ENCODE data around the gene UCK1.
"Not testable (repeated sequence)": the region's sequence is repeated elsewhere in the genome, so short reads cannot be mapped to it uniquely, and the experiment has no call there.

The UCK1 gene

DNA sequence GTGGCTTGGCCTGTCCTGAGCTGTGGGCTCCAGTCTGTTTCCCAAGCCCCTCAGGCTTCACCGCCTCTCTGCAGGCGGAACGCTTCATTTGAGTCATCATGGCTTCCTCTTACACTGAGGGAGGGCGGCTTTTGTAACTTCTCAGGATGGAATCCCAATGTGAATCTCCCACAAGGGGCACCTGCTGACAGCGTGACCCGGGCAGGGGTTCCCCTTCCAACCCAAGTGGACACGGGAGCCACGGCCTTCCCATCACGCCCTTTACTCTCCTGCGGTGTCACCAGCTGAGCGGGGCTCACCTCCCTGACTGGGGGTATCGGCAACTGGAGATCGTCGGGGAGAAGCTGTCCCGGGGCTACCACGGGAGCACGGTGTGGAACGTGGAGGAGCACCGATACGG is 12.5 kb downstream of the UCK1 start:
- no peak overlapping the region for H3K27ac ChIP-seq (ENCODE audit: low read depth, low read length)
- H3K4me1 ChIP-seq (ENCODE audit: control insufficient read depth, insufficient read depth, low read length) = no peaks in the 10 kb centered on the region
- H3K4me3 ChIP-seq (ENCODE audit: low read depth, low read length) = no peak overlapping the region
- H3K27me3 ChIP-seq (ENCODE audit: control insufficient read depth, insufficient read depth, low read length) = no peaks in the 10 kb centered on the region
- H3K9ac ChIP-seq (ENCODE audit: low read length) = no peak overlapping the region
- H3K36me3 ChIP-seq (ENCODE audit: control insufficient read depth, insufficient read depth, low read length) = peaks cover 98% of the 10 kb centered on the region
- H3K9me3 ChIP-seq (ENCODE audit: control insufficient read depth, insufficient read depth, low read depth, low read length) = no peaks in the 10 kb centered on the region; the same call in none of the 2 replicates

DNA sequence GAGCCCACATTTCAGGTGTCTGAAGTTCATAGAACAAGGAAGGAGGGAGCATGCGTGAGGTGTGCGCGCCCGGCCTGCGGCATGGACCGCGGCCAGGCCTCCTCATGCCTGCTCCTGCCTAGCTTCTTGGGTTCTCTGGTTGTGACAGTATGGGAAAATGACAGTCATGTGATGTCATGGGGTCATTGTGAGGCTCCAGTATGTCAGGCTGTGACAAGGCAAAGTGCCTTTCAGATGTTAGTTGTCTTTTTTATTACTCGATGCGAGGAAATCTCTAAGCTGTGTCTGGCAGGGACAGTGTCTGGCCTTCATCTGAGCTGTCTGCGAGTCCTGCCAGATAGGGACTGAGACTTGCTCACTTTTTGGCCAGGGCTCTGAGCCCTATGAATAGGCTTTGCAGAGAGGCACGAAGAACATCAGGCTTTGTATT is 13.3 kb downstream of the UCK1 start:
- Histone ChIP-seq H3K27me3 (ENCODE audit: control insufficient read depth, insufficient read depth, low read length) (no peaks in the 10 kb centered on the region), H3K36me3 (ENCODE audit: control insufficient read depth, insufficient read depth, low read length) (peaks cover 98% of the 10 kb centered on the region)

DNA sequence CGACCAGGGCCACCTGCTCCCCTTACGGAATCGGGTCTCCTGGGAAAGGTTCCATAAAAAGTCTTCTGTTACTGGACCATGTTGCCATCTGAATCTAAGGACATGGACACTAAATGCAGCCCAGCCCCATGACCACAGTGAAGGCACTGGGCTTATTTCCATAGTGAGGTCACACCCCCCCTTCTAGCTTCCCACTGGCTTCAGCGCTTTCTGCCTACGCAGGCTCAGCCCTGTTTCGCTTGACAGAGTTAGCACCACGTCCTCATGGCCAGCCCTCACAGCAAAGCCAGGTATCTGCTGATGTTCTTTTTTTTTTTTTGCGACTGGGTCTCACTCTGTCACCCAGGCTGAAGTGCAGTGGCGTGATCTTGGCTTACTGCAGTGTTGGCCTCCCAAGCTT is 14.1 kb downstream of the UCK1 start:
- no peaks in the 10 kb centered on the region for H3K4me1 ChIP-seq (ENCODE audit: control insufficient read depth, insufficient read depth, low read length)
- no peak overlapping the region for H3K9ac ChIP-seq (ENCODE audit: low read length)
- peaks cover 97% of the 10 kb centered on the region for H3K36me3 ChIP-seq (ENCODE audit: control insufficient read depth, insufficient read depth, low read length)
- no peak overlapping the region for H3K4me3 ChIP-seq (ENCODE audit: low read depth, low read length)
- no peak overlapping the region for H3K27ac ChIP-seq (ENCODE audit: low read depth, low read length)
- no peaks in the 10 kb centered on the region; the same call in none of the 2 replicates for H3K9me3 ChIP-seq (ENCODE audit: control insufficient read depth, insufficient read depth, low read depth, low read length)
- H3K27me3 ChIP-seq (ENCODE audit: control insufficient read depth, insufficient read depth, low read length) = no peaks in the 10 kb centered on the region

More for the DNA sequence above, 13.3 kb downstream of the UCK1 start:
- Histone ChIP-seq H3K4me3 (ENCODE audit: low read depth, low read length) (no peak overlapping the region), H3K9ac (ENCODE audit: low read length) (no peak overlapping the region), H3K9me3 (ENCODE audit: control insufficient read depth, insufficient read depth, low read depth, low read length) (no peaks in the 10 kb centered on the region; the same call in none of the 2 replicates), H3K27ac (ENCODE audit: low read depth, low read length) (no peak overlapping the region), H3K4me1 (ENCODE audit: control insufficient read depth, insufficient read depth, low read length) (no peaks in the 10 kb centered on the region)

DNA sequence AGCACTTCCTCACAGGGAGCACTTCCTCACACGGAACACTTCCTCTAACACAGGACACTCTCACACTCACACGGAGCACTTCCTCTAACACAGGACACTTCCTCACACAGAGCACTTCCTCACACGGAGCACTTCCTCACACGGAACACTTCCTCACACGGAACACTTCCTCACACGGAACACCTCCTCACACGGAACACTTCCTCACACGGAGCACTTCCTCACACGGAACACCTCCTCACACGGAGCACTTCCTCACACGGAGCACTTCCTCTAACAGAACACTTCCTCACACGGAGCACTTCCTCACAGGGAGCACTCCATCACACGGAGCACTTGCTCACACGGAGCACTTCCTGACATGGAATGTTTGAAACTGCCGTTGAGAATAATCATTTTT is 15.0 kb downstream of the UCK1 start:
- peaks cover 97% of the 10 kb centered on the region for H3K36me3 ChIP-seq (ENCODE audit: control insufficient read depth, insufficient read depth, low read length)
- H3K4me1 ChIP-seq (ENCODE audit: control insufficient read depth, insufficient read depth, low read length) = no peaks in the 10 kb centered on the region
- H3K9me3 ChIP-seq (ENCODE audit: control insufficient read depth, insufficient read depth, low read depth, low read length) = no peaks in the 10 kb centered on the region; the same call in none of the 2 replicates
- no peak overlapping the region for H3K27ac ChIP-seq (ENCODE audit: low read depth, low read length)
- H3K9ac ChIP-seq (ENCODE audit: low read length) = no peak overlapping the region
- no peaks in the 10 kb centered on the region for H3K27me3 ChIP-seq (ENCODE audit: control insufficient read depth, insufficient read depth, low read length)
- H3K4me3 ChIP-seq (ENCODE audit: low read depth, low read length) = no peak overlapping the region

DNA sequence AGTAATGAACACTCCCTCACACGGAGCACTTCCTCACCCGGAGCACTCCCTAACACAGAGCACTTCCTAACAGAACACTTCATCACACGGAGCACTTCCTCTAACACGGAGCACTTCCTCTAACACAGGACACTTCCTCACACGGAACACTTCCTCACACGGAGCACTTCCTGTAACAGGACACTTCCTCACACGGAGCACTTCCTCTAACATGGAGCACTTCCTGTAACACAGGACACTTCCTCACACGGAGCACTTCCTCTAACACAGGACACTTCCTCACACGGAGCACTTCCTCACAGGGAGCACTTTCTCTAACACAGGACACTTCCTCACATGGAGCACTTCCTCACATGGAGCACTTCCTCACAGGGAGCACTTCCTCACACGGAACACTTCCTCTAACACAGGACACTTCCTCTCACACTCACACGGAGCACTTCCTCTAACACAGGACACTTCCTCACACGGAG is 15.5 kb downstream of the UCK1 start:
- not testable (repeated sequence) for H3K9me3 ChIP-seq (ENCODE audit: control insufficient read depth, insufficient read depth, low read depth, low read length); H3K9ac ChIP-seq (ENCODE audit: low read length); H3K4me3 ChIP-seq (ENCODE audit: low read depth, low read length); H3K27me3 ChIP-seq (ENCODE audit: control insufficient read depth, insufficient read depth, low read length); H3K4me1 ChIP-seq (ENCODE audit: control insufficient read depth, insufficient read depth, low read length); H3K27ac ChIP-seq (ENCODE audit: low read depth, low read length)
- peaks cover 97% of the 10 kb centered on the region for H3K36me3 ChIP-seq (ENCODE audit: control insufficient read depth, insufficient read depth, low read length)

DNA sequence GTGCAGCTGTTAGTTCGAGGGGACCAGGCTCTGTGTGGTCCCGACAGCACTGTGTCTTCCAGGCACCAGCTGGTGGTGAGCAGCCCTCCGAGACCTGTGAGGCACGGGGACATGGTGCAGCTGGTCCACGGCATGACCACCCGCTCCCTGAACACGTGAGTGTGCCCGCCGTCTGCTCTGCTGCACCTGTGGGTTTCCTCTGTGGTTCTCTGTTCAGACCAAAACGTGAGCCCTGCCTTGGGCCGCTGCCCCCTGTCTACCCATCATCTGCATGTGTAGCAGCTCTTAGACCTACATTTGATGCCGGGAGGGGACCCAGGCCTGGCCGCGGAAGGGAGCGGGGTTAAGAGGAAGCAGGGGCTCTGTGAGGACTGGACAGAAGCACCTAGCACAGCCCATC is 17.9 kb downstream of the UCK1 start:
- H3K27ac ChIP-seq (ENCODE audit: low read depth, low read length) = no peak overlapping the region
- H3K27me3 ChIP-seq (ENCODE audit: control insufficient read depth, insufficient read depth, low read length) = no peaks in the 10 kb centered on the region
- H3K4me3 ChIP-seq (ENCODE audit: low read depth, low read length) = no peak overlapping the region

DNA sequence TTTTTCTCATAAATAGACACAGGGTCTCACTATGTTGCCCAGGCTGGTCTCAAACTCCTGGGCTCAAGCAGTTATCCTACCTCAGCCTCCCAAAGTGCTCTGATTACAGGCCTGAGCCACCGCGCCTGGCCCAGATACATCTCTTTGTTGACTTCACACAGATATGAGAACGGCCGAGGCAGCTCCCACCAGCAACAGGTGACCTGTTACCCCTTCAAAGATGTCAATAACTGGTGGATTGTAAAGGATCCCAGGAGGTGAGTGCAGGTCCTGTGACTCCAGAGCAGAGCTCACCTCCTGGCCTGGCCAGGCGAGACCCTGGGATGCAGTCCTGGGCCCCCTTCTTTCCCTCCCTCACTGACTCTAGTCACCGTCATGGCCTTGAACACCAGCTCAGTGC is 19.2 kb downstream of the UCK1 start:
- no peaks in the 10 kb centered on the region; the same call in none of the 2 replicates for H3K9me3 ChIP-seq (ENCODE audit: control insufficient read depth, insufficient read depth, low read depth, low read length)
- no peaks in the 10 kb centered on the region for H3K4me1 ChIP-seq (ENCODE audit: control insufficient read depth, insufficient read depth, low read length)
- H3K4me3 ChIP-seq (ENCODE audit: low read depth, low read length) = no peak overlapping the region
- H3K27ac ChIP-seq (ENCODE audit: low read depth, low read length) = no peak overlapping the region
- H3K27me3 ChIP-seq (ENCODE audit: control insufficient read depth, insufficient read depth, low read length) = no peaks in the 10 kb centered on the region
- H3K9ac ChIP-seq (ENCODE audit: low read length) = no peak overlapping the region
- peaks cover 88% of the 10 kb centered on the region for H3K36me3 ChIP-seq (ENCODE audit: control insufficient read depth, insufficient read depth, low read length)

More for the DNA sequence above, 17.9 kb downstream of the UCK1 start:
- Histone ChIP-seq H3K4me1 (ENCODE audit: control insufficient read depth, insufficient read depth, low read length) (no peaks in the 10 kb centered on the region), H3K9ac (ENCODE audit: low read length) (no peak overlapping the region), H3K36me3 (ENCODE audit: control insufficient read depth, insufficient read depth, low read length) (peaks cover 91% of the 10 kb centered on the region), H3K9me3 (ENCODE audit: control insufficient read depth, insufficient read depth, low read depth, low read length) (no peaks in the 10 kb centered on the region; the same call in none of the 2 replicates)

DNA sequence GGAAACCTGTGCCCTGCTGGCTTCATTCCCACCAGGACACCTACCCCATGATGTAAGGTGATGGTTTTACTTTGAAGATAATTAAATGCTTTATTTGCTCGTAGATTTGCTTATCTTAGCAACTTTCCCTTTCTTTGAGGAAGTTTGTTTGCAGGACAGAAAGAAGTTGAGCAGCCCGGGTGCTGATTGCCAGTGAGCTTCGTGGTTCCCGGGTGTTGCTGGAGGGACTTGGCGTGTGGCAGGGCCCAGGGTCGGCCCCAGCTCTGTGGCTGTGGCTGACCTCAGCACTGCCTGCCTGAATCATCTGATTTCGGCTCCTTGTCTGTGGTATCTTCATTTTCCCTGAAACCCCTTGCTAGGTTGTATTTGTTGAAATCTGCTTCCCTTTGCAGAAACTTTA is 19.6 kb downstream of the UCK1 start:
- H3K9me3 ChIP-seq (ENCODE audit: control insufficient read depth, insufficient read depth, low read depth, low read length) = no peaks in the 10 kb centered on the region; the same call in none of the 2 replicates
- H3K27me3 ChIP-seq (ENCODE audit: control insufficient read depth, insufficient read depth, low read length) = no peaks in the 10 kb centered on the region
- no peaks in the 10 kb centered on the region for H3K4me1 ChIP-seq (ENCODE audit: control insufficient read depth, insufficient read depth, low read length)
- H3K27ac ChIP-seq (ENCODE audit: low read depth, low read length) = no peak overlapping the region
- no peak overlapping the region for H3K4me3 ChIP-seq (ENCODE audit: low read depth, low read length)
- no peak overlapping the region for H3K9ac ChIP-seq (ENCODE audit: low read length)
- peaks cover 85% of the 10 kb centered on the region for H3K36me3 ChIP-seq (ENCODE audit: control insufficient read depth, insufficient read depth, low read length)

DNA sequence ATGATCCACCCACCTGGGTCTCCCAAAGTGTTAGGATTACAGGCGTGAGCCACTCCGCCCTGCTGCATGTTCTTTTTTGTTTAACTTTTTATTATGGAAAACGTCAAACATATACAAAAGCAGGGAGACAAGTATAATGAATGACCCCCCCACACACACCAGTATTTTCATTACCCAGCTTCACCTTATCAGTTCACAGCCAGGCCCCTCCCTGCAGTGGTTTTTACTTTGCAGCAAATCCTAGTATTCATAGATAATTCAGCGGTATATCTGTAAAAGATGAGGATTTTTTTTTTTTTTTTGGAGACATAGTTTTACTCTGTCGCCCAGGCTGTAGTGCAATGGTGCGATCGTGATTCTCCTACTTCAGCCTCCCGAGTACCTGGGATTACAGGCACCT is 26.1 kb downstream of the UCK1 start:
- Histone ChIP-seq H3K27ac (ENCODE audit: low read depth, low read length) (no peak overlapping the region), H3K36me3 (ENCODE audit: control insufficient read depth, insufficient read depth, low read length) (peaks cover 38% of the 10 kb centered on the region), H3K4me3 (ENCODE audit: low read depth, low read length) (no peak overlapping the region), H3K4me1 (ENCODE audit: control insufficient read depth, insufficient read depth, low read length) (peaks cover 11% of the 10 kb centered on the region; the same call in 1 of the 2 replicates), H3K27me3 (ENCODE audit: control insufficient read depth, insufficient read depth, low read length) (peaks cover 3% of the 10 kb centered on the region; the same call in 1 of the 2 replicates), H3K9ac (ENCODE audit: low read length) (no peak overlapping the region), H3K9me3 (ENCODE audit: control insufficient read depth, insufficient read depth, low read depth, low read length) (no peaks in the 10 kb centered on the region)

DNA sequence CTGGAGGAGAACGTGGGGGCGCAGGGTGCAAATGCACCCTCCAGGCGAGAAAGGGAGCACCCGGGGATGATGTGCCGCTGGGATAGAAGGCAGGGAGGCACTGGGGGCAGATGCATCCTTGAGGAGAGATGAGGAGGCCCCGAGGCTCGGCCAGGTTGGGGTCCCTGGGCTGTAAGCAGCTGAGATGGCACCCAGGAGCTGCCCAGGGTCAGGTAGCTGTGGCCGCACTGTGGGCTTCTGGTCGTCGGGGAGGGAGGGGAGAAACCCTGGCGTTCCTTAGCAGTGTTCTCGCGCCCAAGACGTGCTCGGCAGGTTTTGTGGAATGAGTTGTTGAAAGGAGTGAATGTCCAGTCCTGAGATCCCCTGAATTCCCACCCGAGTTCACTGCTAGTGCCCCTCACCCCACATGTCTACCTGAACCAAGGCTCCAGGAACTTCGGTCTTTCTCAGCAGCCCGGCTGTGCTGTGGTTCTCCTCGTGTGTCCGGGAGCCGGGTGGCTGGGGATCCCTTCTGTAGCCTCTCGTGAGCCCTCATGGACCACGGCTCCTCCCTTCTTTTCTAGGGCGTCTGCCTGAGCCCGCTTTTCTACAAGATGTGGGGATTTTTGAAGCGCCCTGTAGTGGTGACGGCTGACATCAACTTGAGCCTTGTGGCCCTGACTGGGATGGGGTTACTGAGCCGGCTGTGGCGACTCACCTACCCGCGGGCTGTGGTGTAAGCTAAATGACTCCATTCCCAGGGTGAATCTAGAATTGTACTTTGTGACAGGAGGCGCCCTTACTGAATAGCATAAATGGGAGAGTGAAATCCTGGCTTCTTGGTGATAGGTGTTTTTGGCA is 27.2 kb downstream of the UCK1 start:
- peak overlapping the region; percentile 77 for H3K4me3 ChIP-seq (ENCODE audit: low read depth, low read length)
- H3K27ac ChIP-seq (ENCODE audit: low read depth, low read length) = no peak overlapping the region
- no peaks in the 10 kb centered on the region for H3K9me3 ChIP-seq (ENCODE audit: control insufficient read depth, insufficient read depth, low read depth, low read length)
- peaks cover 38% of the 10 kb centered on the region for H3K36me3 ChIP-seq (ENCODE audit: control insufficient read depth, insufficient read depth, low read length)
- H3K9ac ChIP-seq (ENCODE audit: low read length) = peak overlapping the region; percentile 67
- H3K4me1 ChIP-seq (ENCODE audit: control insufficient read depth, insufficient read depth, low read length) = peaks cover 11% of the 10 kb centered on the region; the same call in 1 of the 2 replicates
- H3K27me3 ChIP-seq (ENCODE audit: control insufficient read depth, insufficient read depth, low read length) = peaks cover 3% of the 10 kb centered on the region; the same call in 1 of the 2 replicates
